HG03175 (cell line): ENCODE results near the gene BCAT1.
"Not testable (repeated sequence)": the region's sequence is repeated elsewhere in the genome, so short reads cannot be mapped to it uniquely, and the experiment has no call there.

Experiments used
- ATAC-seq: cut with Tn5 transposase; IDR thresholded peaks from one replicate; pipeline ENCODE4 v1.9.1; 2021; ENCODE audit warnings: mild to moderate bottlenecking, moderate library complexity; ENCODE audit not compliant: unreplicated experiment

The BCAT1 gene

DNA sequence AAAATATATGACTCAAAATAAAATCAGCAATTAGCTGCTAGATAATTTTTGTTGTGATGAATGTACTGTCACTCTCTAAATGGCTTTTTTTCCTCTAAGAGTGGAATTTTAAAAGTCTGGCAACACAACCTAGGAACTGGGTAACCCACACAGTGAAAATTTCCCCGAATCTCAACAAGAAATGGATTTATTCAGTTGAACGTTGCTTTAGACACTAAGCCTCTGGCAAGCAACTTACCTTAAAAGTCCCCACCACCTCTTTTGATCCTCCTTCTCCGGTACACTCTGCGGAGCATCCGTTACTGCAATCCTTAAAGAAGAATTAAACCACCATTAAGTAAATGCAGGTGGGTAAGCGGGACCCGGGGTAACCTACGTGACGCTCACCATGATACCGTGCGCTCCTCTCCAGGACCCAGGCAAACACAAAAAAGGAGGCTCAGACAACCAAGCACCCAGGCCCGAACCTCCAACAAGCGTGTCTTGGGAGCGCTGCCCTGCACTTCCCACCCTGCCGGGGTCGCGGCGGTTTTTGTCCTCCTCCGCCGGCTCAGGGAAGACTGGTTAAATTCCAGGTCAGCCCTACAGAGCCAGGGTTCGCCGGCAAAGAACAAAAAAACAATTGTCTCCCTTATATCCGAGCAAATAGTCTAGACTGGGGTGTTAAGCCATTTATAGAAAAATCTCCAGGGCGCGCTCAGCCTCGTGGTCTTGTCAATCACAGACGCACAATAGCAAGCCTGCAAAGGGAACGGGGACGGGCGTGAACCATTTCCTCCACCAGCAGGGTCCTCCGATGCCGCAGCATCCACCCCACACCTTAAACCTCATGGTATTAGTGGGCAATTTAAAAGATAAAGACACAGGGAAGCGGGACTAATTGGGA lies 47.1 kb downstream of the BCAT1 start:
- ATAC-seq: no peak

- no peak for ATAC-seq
Observed at GRCh38 chr12:24900196-24900595, 48.7 kb downstream of the BCAT1 start.

DNA sequence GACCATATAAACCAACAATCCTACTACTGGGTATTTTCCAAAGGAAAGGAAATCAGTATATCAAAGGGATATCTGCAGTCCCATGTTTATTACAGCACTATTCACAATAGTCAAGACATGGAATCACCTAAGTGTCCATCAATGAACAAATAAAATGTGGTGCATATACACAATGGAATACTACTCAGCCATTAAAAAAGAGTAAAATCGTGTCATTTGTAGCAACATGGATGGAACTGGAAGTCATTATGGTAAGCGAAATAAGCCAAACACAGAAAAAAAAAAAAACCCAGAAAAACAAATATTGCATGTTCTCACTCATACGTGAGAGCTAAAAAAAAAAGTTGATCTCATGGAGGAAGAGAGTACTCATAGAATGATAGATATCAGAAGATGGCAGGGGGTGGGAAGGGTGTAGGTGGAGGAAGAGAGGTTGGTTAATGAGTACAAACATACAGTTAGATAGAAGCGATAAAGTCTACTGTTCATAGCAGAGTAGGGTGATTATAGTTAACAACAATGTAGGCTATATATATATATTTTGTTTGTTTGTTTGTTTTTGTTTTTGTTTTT lies 49.3 kb downstream of the BCAT1 start:
- no peak for ATAC-seq

- ATAC-seq: no peak
Observed at GRCh38 chr12:24898606-24899005, 50.3 kb downstream of the BCAT1 start.

DNA sequence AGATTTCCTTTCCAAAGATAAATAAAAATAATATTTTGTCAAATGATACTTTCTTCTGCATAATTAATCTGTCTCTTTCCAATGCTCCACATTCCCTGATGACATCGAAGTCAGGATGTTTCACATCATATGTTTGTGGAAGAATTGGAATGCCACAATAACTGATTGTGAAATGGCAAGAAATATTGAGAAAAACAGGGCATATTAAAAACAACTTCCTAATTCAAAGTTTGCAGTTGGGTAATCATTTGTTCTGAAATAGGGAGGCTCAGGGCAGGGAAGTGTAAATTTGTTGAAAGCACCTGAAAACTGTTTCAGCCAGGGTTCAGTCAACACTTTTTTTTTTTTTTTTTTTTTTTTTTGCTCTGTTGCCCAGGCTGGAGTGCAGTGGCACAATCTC lies 50.7 kb downstream of the BCAT1 start:
- no peak for ATAC-seq

DNA sequence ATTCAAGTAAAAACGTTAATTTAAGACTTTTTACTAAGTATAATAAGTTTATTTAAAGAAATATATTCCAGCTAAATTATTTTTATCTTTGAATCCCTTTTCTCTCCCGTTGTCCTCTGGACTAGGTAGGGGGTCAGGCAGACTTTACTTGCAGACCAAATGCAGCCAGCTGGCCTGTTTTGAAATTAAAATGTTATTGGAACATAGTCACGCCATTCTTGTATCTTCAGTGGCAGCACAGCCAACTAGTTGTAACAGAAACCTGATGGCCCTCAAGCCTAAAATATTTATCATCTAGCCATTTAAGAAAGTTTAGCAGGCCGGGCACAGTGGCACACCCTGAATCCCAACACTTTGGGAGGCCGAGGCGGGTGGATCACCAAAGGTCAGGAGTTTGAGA lies 52.7 kb downstream of the BCAT1 start:
- ATAC-seq: no peak

DNA sequence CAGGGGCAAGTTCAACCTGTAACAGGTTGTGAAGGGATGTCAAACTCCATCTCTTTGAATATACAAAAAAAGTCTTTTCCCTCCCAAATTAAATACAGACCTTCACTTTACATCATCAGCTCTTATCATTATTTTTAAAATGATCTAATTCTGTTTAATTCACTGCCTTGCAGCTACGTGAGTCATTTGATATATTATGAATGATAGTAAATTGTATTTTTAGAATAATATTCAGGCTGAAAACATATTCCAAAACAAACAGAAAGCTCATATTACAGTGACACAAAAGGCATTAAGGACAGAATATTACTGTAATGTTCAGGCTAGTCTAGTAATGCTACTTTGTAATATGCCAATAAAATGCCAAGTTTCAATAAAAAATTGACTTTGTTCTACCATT lies 53.3 kb downstream of the BCAT1 start:
- no peak for ATAC-seq

- ATAC-seq: no peak
Observed at GRCh38 chr12:24894879-24895278, 54.0 kb downstream of the BCAT1 start.

- no peak for ATAC-seq
Observed at GRCh38 chr12:24890048-24890803, 58.7 kb downstream of the BCAT1 start.

GRCh38 chr12:24889411-24889810 lies 59.5 kb downstream of the BCAT1 start:
- no peak for ATAC-seq

- no peak for ATAC-seq
Observed at GRCh38 chr12:24888813-24889212, 60.1 kb downstream of the BCAT1 start.

GRCh38 chr12:24884911-24885310 lies 64.0 kb downstream of the BCAT1 start:
- ATAC-seq: no peak

DNA sequence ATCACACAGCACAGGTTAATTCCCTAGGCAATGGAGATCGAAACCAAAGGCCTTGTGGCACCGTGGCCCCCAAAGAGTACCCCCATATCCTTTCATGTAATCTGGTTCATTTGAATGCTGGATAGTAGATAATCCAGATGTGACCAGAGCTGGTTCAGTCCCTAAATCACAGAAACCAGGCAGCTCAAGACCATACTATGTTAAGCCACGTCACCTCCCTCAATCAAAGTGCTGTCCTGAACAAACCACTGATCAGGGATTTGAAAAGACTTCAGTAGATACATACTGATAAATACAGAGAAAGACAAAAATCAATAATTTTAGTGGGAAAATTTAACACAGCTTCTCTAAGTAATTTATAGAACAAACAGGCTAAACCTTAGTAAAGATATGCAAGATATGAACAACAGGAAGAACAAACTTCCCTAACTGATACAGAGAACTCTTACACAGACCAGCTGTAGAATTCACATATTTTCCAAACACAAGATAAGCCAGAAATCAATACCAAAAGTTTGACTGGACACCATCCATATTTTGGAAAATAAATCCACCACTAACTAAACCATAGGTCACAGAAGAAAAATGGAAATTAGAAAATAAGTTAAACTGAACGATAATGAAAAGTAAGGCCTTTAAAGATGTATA lies 67.1 kb downstream of the BCAT1 start:
- no peak for ATAC-seq

DNA sequence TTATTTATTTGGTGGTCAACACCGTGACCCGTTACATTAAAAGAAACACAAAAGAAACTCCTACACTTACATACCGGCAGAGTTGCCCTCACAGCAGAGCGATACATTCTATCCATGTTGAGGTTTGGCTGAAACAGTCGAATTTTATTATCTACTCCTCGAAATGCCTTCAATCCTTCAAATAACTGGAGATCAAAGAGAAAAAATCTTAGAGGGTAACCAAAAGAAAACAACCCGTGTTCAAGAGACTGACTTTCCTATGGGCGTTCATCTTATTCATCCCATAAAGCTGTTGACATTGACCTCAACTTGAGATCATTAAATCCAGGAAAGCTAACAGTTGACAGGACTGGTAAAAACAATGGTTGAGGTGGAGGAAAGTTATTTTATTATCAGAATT lies 67.7 kb downstream of the BCAT1 start:
- no peak for ATAC-seq

- no peak for ATAC-seq
Observed at GRCh38 chr12:24880732-24881131, 68.2 kb downstream of the BCAT1 start.

GRCh38 chr12:24879644-24880043 lies 69.3 kb downstream of the BCAT1 start:
- no peak for ATAC-seq

GRCh38 chr12:24875014-24875413 lies 73.9 kb downstream of the BCAT1 start:
- ATAC-seq: no peak

DNA sequence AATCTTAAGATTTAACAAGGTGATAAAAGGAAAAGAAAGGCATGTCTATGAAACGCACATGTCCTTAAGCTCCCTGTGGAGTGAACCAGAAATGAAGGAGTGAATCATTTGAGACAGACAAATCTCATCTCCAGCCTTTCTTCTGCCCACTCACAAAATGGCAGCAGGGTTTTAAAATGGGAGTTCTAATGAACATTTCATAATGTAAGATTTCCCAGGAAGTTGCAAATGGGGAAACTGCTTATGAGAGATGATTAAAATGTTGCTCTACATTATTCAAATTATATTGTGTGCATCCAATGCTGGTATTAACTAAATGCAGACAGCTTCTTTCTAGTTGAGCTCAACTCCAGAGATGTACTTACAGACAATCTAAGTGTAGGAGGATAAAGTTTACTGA lies 76.7 kb downstream of the BCAT1 start:
- ATAC-seq: no peak

- not testable (repeated sequence) for ATAC-seq
Observed at GRCh38 chr12:24866139-24866538, 82.8 kb downstream of the BCAT1 start.

DNA sequence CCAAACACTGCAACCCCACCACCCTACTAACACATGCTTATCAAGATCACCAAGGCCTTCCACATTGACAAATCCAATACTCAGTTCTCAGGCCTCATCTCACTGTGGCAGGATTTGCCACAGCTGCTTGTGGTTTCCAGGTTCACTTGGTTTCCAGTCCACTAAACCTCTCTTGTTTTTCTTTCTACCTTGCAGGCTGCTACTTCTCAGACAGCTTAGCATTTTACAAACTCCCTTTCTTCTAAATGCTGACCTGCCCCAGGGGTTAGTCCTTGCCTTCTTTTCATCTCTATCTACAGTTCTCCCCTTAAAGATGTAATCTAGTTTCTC lies 84.1 kb downstream of the BCAT1 start:
- peak; percentile 40 for ATAC-seq

DNA sequence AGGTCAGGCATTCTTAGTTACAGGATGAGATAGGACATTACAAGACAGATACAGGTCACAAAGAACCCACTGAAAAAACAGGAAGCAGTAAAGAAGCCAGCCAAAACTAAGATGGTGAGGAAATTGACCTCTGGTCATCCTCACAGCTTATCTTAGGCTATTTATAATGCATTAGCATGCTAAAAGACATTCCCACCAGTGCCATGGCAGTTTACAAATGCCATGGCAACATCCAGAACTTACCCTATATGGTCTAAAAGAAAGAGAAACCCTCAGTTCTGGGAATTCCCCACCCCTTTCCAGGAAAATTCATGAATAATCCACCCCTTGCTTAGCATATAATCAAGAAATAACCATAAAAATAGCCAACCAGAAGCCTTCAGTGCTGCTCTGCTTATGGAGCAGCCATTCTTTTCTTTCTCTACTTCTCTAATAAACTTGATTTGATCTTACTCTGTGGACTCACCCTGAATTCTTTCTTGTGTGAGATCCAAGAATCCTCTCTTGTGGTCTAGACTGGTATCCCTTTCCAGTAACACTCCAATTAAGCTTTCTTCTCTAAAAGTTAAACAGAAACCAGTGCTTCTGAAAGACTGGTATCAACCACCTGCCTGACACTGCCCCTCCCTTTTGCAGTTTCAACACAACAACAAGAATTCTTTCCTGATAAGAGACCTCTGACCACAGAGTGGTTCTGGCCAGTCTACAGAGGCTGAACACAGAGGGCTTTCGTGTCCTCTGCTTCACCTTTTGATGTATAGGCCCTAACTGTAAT lies 86.9 kb downstream of the BCAT1 start:
- peak; percentile 59 for ATAC-seq
